GM18951 (cell line): Measurements from ENCODE around the gene ZNF226.
"Not testable (repeated sequence)": the region's sequence is repeated elsewhere in the genome, so short reads cannot be mapped to it uniquely, and the experiment has no call there.

Experiments used
- POLR2A ChIP-seq: IDR thresholded peaks from 4 replicates; pipeline ENCODE4 v1.6.1; 2011; ENCODE audit warnings: mild to moderate bottlenecking; ENCODE audit not compliant: insufficient read length, insufficient read depth; ENCODE audit errors: extremely low read depth
- in situ Hi-C: fragments of 300-500 bp; cut with MboI; formaldehyde crosslinking; loops from one replicate; pipeline ENCODE4 v1.12.0; 2022; ENCODE audit warnings: low sequenced_read_pairs, mixed read lengths, inconsistent platforms; ENCODE audit not compliant: unreplicated experiment

The ZNF226 gene

DNA sequence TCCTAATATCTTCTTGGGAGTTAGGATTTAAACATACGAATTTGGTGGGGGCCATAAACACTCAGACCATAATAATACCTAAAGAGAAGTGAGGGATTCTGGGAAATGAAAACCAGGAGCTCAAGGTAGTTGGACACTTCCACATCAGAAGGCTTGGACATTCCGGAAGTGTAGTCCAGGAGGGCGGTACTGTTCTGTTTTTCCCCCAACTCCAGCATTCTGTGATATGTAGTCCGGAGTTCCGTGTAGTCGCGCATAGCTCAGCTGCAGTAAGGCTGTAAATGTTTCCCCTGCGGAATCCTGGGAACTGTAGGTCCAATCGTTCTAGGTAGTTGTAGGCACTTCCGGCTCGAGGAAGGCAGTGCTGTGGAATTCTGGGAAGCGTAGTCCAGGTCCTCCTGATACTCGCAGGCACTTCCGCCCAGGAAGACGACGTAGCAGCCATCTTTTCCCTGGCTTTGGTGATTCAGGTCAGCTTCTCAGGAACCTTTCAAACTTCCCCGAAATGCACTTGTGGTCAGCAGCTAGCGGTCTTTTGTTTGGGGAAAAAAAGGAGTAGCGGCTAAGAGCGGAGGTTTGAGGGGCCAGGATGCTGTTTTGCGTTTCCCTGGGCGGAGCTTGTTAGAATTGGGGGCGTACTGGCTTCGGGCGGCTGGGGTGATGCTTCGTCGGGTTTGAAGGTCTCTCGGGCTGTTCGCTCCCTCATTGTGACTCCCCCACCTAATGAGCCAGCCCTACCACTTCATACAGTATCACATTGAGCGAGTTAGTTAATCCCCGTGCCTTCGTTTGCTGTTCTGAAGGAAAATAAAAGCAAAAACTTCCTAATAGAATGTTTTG lies at the start of gene ZNF226:
Gene ZNF226, plus strand, starts transcription at position 428 of the 840 bp plus-strand sequence. CDS start 4,981 bp downstream, outside the sequence.
- in situ Hi-C loops: no loop called here
- TF ChIP-seq POLR2A: peak; percentile 68

GRCh38 chr19:44121162-44121561 lies 43.7 kb upstream of the ZNF226 start:
- in situ Hi-C loops: not testable (repeated sequence)

DNA sequence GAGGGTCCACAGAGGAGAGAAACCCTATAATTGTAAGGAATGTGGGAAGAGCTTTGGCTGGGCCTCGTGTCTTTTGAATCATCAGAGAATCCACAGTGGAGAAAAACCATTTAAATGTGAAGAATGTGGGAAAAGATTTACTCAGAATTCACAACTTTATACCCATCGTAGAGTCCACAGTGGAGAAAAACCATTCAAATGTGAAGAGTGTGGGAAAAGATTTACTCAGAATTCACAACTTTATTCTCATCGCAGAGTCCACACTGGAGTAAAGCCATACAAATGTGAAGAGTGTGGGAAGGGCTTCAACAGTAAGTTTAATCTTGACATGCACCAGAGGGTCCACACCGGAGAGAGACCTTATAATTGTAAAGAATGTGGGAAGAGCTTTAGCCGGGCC lies 32.9 kb upstream of the ZNF226 start:
- no peak for TF ChIP-seq POLR2A
- in situ Hi-C loops: no loop called here

DNA sequence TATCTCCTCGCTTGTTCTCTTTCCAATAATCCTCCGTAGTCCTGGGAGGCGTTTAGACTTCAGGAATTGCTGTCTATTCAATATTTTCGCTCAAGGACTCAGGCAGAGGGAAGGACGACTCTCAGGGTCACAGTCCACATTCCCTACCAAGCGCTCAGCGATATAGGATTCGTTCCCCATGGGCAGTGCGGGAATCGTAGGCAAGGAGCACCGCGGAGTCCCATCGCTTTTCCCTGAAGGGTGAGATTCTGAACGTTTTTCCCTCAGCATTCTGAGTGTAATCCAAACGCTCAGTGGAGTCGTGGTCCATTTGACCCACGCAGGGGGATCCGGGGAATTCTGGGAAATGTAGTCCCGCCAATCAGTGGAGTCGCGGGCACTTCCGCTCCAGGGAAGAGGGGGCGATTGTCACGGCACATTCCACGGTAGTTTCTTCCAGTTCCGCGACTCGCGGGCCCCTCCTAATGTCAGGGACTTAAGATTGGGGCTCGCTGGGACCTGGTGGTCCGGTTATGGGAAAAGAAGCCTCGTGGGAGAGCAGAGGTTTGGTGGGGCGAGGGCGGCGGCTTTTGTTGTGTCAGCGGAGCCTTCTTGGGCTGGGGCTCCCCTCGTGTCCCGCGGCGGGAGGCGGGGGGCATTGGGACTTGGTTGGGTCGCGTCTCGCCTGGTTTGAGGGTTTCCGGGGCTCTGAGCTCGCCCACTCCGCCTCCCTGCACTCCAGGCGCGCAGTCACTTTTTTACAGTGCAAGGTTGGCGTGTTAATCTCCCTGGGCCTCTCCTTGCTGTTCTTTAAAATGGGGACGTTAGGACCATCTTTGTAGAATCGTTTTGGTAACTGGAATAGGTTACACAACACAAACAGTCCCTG lies 23.5 kb upstream of the ZNF226 start, which contains the start of gene ZNF234:
Gene ZNF234, plus strand, starts transcription at position 364 of the 868 bp plus-strand sequence. CDS start 3,079 bp downstream, outside the sequence.
- in situ Hi-C loops: no loop called here
- TF ChIP-seq POLR2A: peak; percentile 65

DNA sequence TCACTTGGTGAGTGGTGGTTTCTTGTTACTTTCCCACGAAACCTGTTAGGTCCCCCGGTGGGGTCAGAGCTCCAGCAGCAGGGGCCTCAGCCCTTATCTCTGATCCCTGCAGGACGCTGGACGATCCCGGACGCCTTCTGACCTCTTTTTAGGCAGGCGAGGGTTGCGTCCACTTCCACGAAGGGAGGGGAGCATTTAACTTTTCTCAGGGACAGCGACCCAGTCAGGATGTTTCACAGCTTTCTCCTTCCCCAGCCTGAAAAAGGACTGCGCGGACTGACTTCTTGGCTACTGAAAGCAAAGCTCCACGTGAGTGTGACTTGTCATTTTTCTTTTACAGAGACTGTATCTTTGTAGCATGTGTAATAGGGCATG lies 22.9 kb upstream of the ZNF226 start:
- no peak for TF ChIP-seq POLR2A
- in situ Hi-C loops: no loop called here

GRCh38 chr19:44149776-44150175 lies 15.1 kb upstream of the ZNF226 start:
- no peak for TF ChIP-seq POLR2A
- in situ Hi-C loops: no loop called here

DNA sequence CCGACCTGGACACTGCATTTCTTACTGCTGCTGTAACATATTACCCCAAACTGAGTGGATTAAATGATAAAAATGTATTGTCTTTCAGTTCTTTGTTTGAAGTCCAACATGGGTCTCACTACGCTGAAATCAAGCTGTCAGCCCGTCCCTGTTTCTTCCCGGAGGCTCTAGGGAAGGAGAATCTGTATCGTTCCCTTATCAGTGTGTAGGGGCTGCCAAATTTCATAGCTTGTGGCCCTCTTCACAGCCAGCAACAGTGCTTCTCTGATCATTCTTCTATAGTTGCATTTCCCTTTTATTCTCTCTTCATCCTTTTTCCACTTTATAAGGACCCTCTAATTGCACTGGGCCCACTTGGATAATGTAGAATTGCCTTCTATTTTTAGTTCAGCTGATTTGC lies 13.4 kb upstream of the ZNF226 start:
- in situ Hi-C loops: no loop called here
- TF ChIP-seq POLR2A: no peak

- in situ Hi-C loops: no loop called here
- TF ChIP-seq POLR2A: no peak
Measured at GRCh38 chr19:44156475-44156874, 8.4 kb upstream of the ZNF226 start.

DNA sequence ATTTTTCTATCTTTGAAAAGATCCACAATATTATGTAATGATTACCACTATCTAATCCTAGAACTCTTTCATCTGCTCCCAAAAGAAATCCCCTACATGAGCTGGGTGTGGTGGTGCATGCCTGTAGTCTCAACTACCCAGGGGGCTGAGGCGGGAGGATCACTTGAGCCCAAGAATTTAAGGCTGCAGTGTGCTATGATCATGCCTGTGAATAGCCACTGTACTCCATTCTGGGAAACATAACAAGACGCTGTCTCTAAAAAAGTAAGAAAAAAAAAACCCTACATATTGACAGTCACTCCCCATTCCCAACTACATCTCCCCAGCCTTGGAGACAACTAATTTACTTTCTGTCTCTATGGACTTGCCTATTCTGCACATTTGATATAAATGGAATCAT lies 1.1 kb upstream of the ZNF226 start:
- in situ Hi-C loops: no loop called here
- no peak for TF ChIP-seq POLR2A

DNA sequence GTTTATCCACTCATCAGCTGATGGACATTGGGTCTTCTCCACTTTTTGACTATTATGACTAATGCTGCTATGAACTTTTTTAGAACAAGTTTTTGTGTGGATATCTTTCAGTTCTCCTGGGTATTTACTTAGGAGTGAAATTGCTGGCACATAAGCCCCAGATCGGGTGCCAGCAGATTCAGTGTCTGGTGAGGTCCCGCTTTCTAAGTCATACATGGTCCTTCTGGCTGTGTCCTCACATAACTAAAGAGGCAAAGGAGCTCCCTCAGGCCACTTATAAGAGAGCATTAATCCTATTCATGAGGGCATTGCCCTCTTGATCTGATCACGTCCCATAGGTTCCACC lies 600 bp upstream of the ZNF226 start:
- in situ Hi-C loops: no loop called here
- TF ChIP-seq POLR2A: no peak

GRCh38 chr19:44170660-44171059 lies 5.8 kb downstream of the ZNF226 start:
- in situ Hi-C loops: not testable (repeated sequence)

GRCh38 chr19:44176590-44176989 lies 11.7 kb downstream of the ZNF226 start:
- in situ Hi-C loops: no loop called here

DNA sequence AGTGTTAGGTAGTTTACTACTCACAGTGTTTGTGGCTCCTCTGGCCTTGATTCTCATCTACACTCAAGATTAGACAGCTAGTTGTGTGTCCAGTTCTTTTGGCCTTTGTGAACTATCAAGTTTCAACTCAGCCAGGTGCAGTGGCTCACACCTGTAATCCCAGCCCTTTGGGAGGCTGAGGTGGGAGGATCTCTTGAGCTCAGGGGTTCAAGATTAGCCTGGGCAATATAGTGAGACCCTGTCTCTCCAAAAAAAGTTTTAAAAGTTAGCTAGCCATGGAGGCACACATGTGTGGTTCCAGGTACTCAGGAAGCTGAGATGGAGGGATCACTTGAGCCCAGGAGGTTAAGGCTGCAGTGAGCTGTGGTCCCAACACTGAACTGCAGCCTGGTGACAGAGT lies 16.1 kb downstream of the ZNF226 start:
- in situ Hi-C loops: no loop called here
- no peak for TF ChIP-seq POLR2A

More at GRCh38 chr19:44176590-44176989, 11.7 kb downstream of the ZNF226 start:
- TF ChIP-seq POLR2A: no peak

- in situ Hi-C loops: no loop called here
- TF ChIP-seq POLR2A: no peak
Measured at GRCh38 chr19:44182145-44182544, 17.2 kb downstream of the ZNF226 start.
